Measurements from ENCODE around the gene ERP27. TPM values are rescaled to one million over a fixed set of nuclear protein-coding genes. Genes with fewer than 3 reads are reported as not detected.

ERP27 gene
- total RNA-seq, 8 experiments from 2014 or later, result 0.15 to 1.9 (median 0.36) TPM; not detected in 4

GRCh38 chr12:14904854-14905253 is 33.5 kb downstream of the ERP27 start:
- Histone ChIP-seq H3K4me1 (replicated peaks in 1 of 2) (no peaks in the 10 kb centered on the region), H3K27ac (no peak overlapping the region), H3K4me3 (no peak overlapping the region)
- no peak for ATAC-seq (replicated peaks in 6 of 8)
- WGBS, 10 experiments, result 30 to 100% (median 93%) methylated on average over 3 to 6 of the region's 8 CpGs; no CpG with 5 or more reads in 1 of the 10 experiments
- in situ Hi-C loops (cut with MboI; ENCODE audit: low pct_unique_long_range_greater_than_20kb in 2 of 9, low sequenced_read_pairs in 9 of 9, unreplicated experiment in 9 of 9), result no loop called here

- 81 to 100% (median 100%) methylated on average over 1 to 5 of the region's 5 CpGs; no CpG with 5 or more reads in 1 of the 10 experiments for WGBS, 10 experiments
- ATAC-seq (replicated peaks in 6 of 8), result no peak
Observed at GRCh38 chr12:14903386-14904098, 34.8 kb downstream of the ERP27 start.

GRCh38 chr12:14902465-14902864 is 35.9 kb downstream of the ERP27 start:
- ATAC-seq (replicated peaks in 6 of 8), result no peak
- in situ Hi-C loops (cut with MboI; ENCODE audit: low pct_unique_long_range_greater_than_20kb in 2 of 9, low sequenced_read_pairs in 9 of 9, unreplicated experiment in 9 of 9), result no loop called here
- 18 to 100% (median 86%) methylated on average over 1 to 2 of the region's 2 CpGs; no CpG with 5 or more reads in 1 of the 10 experiments for WGBS, 10 experiments

More at GRCh38 chr12:14903386-14904098, 34.8 kb downstream of the ERP27 start:
- no peak overlapping the region for H3K27ac ChIP-seq
- in situ Hi-C loops (cut with MboI; ENCODE audit: low pct_unique_long_range_greater_than_20kb in 2 of 9, low sequenced_read_pairs in 9 of 9, unreplicated experiment in 9 of 9), result no loop called here
- H3K4me1 ChIP-seq (replicated peaks in 1 of 2), result no peaks in the 10 kb centered on the region
- no peak overlapping the region for H3K4me3 ChIP-seq

GRCh38 chr12:14901228-14901562 is 37.1 kb downstream of the ERP27 start:
- 13 to 100% (median 83%) methylated on average over 1 of the region's 1 CpG; no CpG with 5 or more reads in 2 of the 10 experiments for WGBS, 10 experiments
- in situ Hi-C loops (cut with MboI; ENCODE audit: low pct_unique_long_range_greater_than_20kb in 2 of 9, low sequenced_read_pairs in 9 of 9, unreplicated experiment in 9 of 9), result no loop called here
- Histone ChIP-seq H3K4me1 (replicated peaks in 1 of 2) (no peaks in the 10 kb centered on the region), H3K4me3 (no peak overlapping the region), H3K27ac (no peak overlapping the region)
- ATAC-seq (replicated peaks in 6 of 8), result no peak

More at GRCh38 chr12:14902465-14902864, 35.9 kb downstream of the ERP27 start:
- Histone ChIP-seq H3K4me1 (replicated peaks in 1 of 2) (no peaks in the 10 kb centered on the region), H3K4me3 (no peak overlapping the region), H3K27ac (no peak overlapping the region)

GRCh38 chr12:14900521-14901227 is 37.7 kb downstream of the ERP27 start:
- WGBS, 10 experiments, result 65 to 100% (median 80%) methylated on average over 1 to 5 of the region's 5 CpGs
- Histone ChIP-seq H3K4me1 (replicated peaks in 1 of 2) (no peaks in the 10 kb centered on the region), H3K4me3 (no peak overlapping the region), H3K27ac (no peak overlapping the region)
- in situ Hi-C loops (cut with MboI; ENCODE audit: low pct_unique_long_range_greater_than_20kb in 2 of 9, low sequenced_read_pairs in 9 of 9, unreplicated experiment in 9 of 9), result no loop called here
- no peak for ATAC-seq (replicated peaks in 6 of 8)

GRCh38 chr12:14896521-14897169 is 41.7 kb downstream of the ERP27 start:
- in situ Hi-C loops (cut with MboI; ENCODE audit: low pct_unique_long_range_greater_than_20kb in 2 of 9, low sequenced_read_pairs in 9 of 9, unreplicated experiment in 9 of 9), result no loop called here
- peaks cover 0 to 9% of the 10 kb centered on the region in 2 donors for H3K4me1 ChIP-seq (replicated peaks in 1 of 2)
- no peak overlapping the region for H3K4me3 ChIP-seq
- H3K27ac ChIP-seq, result no peak overlapping the region
- ATAC-seq (replicated peaks in 6 of 8), result peak in 3 of 8 experiments; percentile 16 to 35 (median 24)
- WGBS, 10 experiments, result 5 to 91% (median 62%) methylated on average over 2 to 7 of the region's 7 CpGs

GRCh38 chr12:14893506-14894250 is 44.7 kb downstream of the ERP27 start:
- in situ Hi-C loops (cut with MboI; ENCODE audit: low pct_unique_long_range_greater_than_20kb in 2 of 9, low sequenced_read_pairs in 9 of 9, unreplicated experiment in 9 of 9), result no loop called here
- H3K4me3 ChIP-seq, result no peak overlapping the region
- H3K4me1 ChIP-seq (replicated peaks in 1 of 2), result peaks cover 0 to 9% of the 10 kb centered on the region in 2 donors
- 10 to 86% (median 60%) methylated on average over 1 to 5 of the region's 5 CpGs; no CpG with 5 or more reads in 1 of the 10 experiments for WGBS, 10 experiments
- no peak overlapping the region for H3K27ac ChIP-seq
- peak in 2 of 8 experiments; percentile 37 to 41 for ATAC-seq (replicated peaks in 6 of 8)

GRCh38 chr12:14892726-14893505 is 45.4 kb downstream of the ERP27 start:
- Histone ChIP-seq H3K4me1 (replicated peaks in 1 of 2) (peaks cover 0 to 9% of the 10 kb centered on the region in 2 donors), H3K4me3 (no peak overlapping the region), H3K27ac (no peak overlapping the region)
- 6 to 87% (median 61%) methylated on average over 2 to 6 of the region's 7 CpGs for WGBS, 10 experiments
- peak in 4 of 8 experiments; percentile 13 to 97 (median 60) for ATAC-seq (replicated peaks in 6 of 8)
- in situ Hi-C loops (cut with MboI; ENCODE audit: low pct_unique_long_range_greater_than_20kb in 2 of 9, low sequenced_read_pairs in 9 of 9, unreplicated experiment in 9 of 9), result no loop called here

GRCh38 chr12:14890701-14891100 is 47.6 kb downstream of the ERP27 start:
- no peak for ATAC-seq (replicated peaks in 6 of 8)
- 75 to 100% (median 87%) methylated on average over 1 to 5 of the region's 5 CpGs; no CpG with 5 or more reads in 5 of the 10 experiments for WGBS, 10 experiments
- in situ Hi-C loops (cut with MboI; ENCODE audit: low pct_unique_long_range_greater_than_20kb in 2 of 9, low sequenced_read_pairs in 9 of 9, unreplicated experiment in 9 of 9), result no loop called here
- Histone ChIP-seq H3K4me3 (no peak overlapping the region), H3K27ac (no peak overlapping the region), H3K4me1 (replicated peaks in 1 of 2) (peaks cover 0 to 9% of the 10 kb centered on the region in 2 donors)

- WGBS, 10 experiments, result 68 to 100% (median 96%) methylated on average over 1 to 4 of the region's 6 CpGs; no CpG with 5 or more reads in 1 of the 10 experiments
- H3K4me1 ChIP-seq (replicated peaks in 1 of 2), result no peaks in the 10 kb centered on the region
- H3K27ac ChIP-seq, result no peak overlapping the region
- ATAC-seq (replicated peaks in 6 of 8), result no peak
- H3K4me3 ChIP-seq, result no peak overlapping the region
- in situ Hi-C loops (cut with MboI; ENCODE audit: low pct_unique_long_range_greater_than_20kb in 2 of 9, low sequenced_read_pairs in 9 of 9, unreplicated experiment in 9 of 9), result no loop called here
Observed at GRCh38 chr12:14886271-14886670, 52.1 kb downstream of the ERP27 start.

GRCh38 chr12:14885718-14886221 is 52.6 kb downstream of the ERP27 start, which contains the start of gene MGP:
MGP (minus strand) TSS chr12:14885854; CDS start chr12:14885791, 63 bp downstream.
- peak in 2 of 8 experiments; percentile 34 to 63 for ATAC-seq (replicated peaks in 6 of 8)
- in situ Hi-C loops (cut with MboI; ENCODE audit: low pct_unique_long_range_greater_than_20kb in 2 of 9, low sequenced_read_pairs in 9 of 9, unreplicated experiment in 9 of 9), result no loop called here
- no peaks in the 10 kb centered on the region for H3K4me1 ChIP-seq (replicated peaks in 1 of 2)
- WGBS, 10 experiments, result 8 to 95% (median 63%) methylated on average over 2 to 5 of the region's 6 CpGs
- no peak within 1 kb of the TSS for H3K4me3 ChIP-seq
- H3K27ac ChIP-seq, result no peak within 1 kb of the TSS

GRCh38 chr12:14884458-14884878 is 53.9 kb downstream of the ERP27 start:
- WGBS, 10 experiments, result 0 to 100% (median 85%) methylated on average over 1 to 5 of the region's 5 CpGs
- in situ Hi-C loops (cut with MboI; ENCODE audit: low pct_unique_long_range_greater_than_20kb in 2 of 9, low sequenced_read_pairs in 9 of 9, unreplicated experiment in 9 of 9), result no loop called here
- Histone ChIP-seq H3K27ac (no peak overlapping the region), H3K4me1 (replicated peaks in 1 of 2) (no peaks in the 10 kb centered on the region), H3K4me3 (no peak overlapping the region)
- peak in 3 of 8 experiments; percentile 40 to 87 (median 76) for ATAC-seq (replicated peaks in 6 of 8)
